GM13976 (cell line): Measurements from ENCODE around the gene COQ5.

Experiments
- DNase-seq: peaks from one replicate; pipeline ENCODE4 v3.0.0; 2012; ENCODE audit warnings: low spot score
- CTCF ChIP-seq: IDR thresholded peaks from 2 replicates; pipeline ENCODE4 v1.5.1; 2012; ENCODE audit warnings: borderline replicate concordance, mild to moderate bottlenecking; ENCODE audit not compliant: insufficient read depth; ENCODE audit errors: extremely low read depth, missing control alignments, control extremely low read depth
- in situ Hi-C: fragments of 300-500 bp; cut with MboI; formaldehyde crosslinking; loops from one replicate; pipeline ENCODE4 v1.12.0; 2022; ENCODE audit warnings: low sequenced_read_pairs, mixed read lengths, inconsistent platforms; ENCODE audit not compliant: unreplicated experiment

COQ5 gene

DNA sequence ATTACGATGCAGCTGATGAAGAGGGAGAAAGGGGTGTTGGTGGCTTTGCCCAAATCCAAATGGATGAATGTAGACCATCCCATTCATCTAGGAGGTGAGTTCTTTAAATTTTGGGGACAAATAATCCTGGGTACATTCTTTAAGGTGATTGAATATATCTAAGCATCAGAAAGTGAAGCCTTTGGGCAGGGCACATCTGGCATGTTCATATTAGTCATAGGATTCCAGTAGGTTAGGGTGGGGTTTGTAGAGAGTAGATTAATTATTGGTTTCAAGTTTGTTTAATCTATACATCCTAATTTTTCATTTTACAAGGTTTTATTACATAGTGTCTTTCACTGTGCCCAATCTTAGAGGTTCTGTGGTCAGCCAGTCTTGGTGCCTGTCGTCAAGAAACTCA, 28.6 kb upstream of the COQ5 start:
- in situ Hi-C loops: no loop called here
- no peak for DNase-seq
- TF ChIP-seq CTCF: no peak

DNA sequence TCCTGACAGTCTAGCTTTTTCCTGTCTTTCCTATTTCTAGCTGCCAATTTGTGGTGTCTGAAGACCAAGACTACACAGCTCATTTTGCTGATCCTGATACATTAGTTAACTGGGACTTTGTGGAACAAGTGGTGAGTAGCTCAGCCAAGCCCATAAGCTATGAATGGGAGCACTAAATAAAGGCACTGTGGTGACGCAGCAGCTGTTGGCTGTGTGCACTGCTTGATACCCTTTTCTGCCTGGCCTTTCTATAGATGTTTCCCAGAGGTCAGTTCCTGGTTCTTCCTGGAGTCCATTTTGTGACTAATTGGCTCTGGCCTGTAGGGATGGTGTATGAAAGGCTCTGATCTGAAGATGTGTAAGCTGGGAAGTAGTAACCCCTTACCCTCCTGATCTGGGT, 25.7 kb upstream of the COQ5 start:
- TF ChIP-seq CTCF: no peak
- in situ Hi-C loops: no loop called here
- no peak for DNase-seq

DNA sequence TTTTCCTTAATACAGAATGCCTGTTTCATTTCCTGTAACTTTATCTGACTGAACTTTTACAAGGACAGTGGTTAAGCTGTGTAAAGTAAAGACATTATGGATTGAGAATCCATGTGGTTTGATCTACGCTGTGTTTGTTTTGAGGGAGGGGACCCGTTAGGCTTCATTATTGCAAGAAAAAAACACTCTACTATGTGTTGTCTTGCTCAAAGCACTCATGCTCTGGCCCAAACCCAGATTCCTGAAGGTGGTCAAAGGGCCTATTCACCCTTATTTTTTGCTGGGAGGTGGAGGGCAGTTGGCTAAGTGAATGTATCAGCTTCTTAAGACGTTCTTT, 17.1 kb upstream of the COQ5 start:
- no peak for TF ChIP-seq CTCF
- in situ Hi-C loops: no loop called here

DNA sequence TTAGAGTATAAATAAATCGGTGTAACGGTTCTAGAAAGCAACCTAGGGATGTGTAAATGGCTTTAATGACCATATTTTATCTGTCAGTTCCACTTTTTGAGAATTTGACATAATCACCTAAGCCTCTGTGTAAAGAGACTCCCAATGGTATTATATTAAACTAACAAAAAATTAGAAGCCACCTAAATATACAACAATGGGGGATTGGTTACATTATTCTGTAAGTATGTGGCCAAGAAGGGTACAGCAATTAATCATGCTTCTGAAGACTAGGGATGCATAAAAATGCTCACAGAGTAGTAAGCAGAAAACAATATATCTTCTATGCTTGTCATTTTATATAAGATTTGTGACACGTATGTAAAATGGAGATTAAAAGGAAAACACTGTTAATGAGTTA, 15.7 kb upstream of the COQ5 start:
- DNase-seq: no peak
- TF ChIP-seq CTCF: no peak
- in situ Hi-C loops: no loop called here

More for the DNA sequence above, 17.1 kb upstream of the COQ5 start:
- DNase-seq: no peak

DNA sequence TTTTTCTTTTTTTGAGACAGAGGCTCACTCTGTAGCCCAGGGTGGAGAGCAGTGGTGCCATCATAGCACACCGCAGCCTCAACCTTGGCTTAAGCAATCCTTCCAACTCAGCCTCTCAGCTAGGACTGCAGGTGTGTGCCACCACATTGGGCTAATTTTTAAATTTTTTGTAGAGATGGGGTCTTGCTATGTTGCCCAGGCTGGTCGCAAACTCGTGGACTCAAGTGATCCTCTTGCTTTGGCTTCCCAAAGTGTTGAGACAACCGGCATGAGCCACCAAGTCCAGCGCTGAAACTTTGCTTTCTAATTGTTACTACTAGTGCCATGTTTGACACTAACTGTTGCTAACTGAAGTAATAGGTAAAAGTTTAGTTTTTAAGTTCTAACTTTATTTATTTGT, 13.2 kb upstream of the COQ5 start:
- in situ Hi-C loops: no loop called here
- no peak for TF ChIP-seq CTCF
- DNase-seq: no peak

- in situ Hi-C loops: no loop called here
- no peak for DNase-seq
- TF ChIP-seq CTCF: no peak
Observed at GRCh38 chr12:120540445-120540844, 11.5 kb upstream of the COQ5 start.

DNA sequence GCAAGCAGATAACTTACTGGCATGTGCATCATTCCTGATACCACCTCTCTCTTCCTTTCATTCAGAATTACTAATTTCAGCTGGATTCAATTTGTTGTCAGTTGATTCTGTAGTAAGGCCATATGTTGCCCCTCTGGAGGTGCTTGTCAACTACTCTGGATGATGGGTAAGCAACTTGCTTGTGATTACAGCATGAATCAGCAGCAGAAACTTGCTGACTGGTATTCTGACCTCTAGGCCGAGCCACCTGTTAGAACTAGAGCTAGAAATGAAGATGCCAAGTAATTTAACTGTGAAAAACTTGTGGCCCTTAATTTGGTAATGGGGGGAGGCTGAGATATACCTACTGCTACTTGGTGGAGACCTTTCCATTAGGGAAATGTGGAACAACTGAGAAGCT, 10.3 kb upstream of the COQ5 start:
- DNase-seq: no peak
- in situ Hi-C loops: no loop called here
- no peak for TF ChIP-seq CTCF
